Smooth muscle cell (in vitro differentiated cells): ENCODE data around the gene NAV2. TPM values are rescaled to one million over a fixed set of nuclear protein-coding genes. Genes with fewer than 3 reads are reported as not detected.

ENCODE experiments used
- DNase-seq: peaks from one replicate; lab custom pipeline; 2025; ENCODE audit not compliant: unreplicated experiment; lab: John Stamatoyannopoulos, UW
- H2AFZ ChIP-seq: fragments of 200-600 bp; sonication (generic); 2 replicates; pipeline ENCODE4 v1.6.0; 2016; ENCODE audit warnings: antibody characterized with exemption, low read depth, mild to moderate bottlenecking
- H3F3A ChIP-seq: fragments of 200-600 bp; sonication (generic); 2 replicates; pipeline ENCODE4 v1.6.0; 2017; ENCODE audit warnings: antibody characterized with exemption, low read depth
- H3K27ac ChIP-seq: fragments of 200-600 bp; sonication (generic); 2 replicates; pipeline ENCODE4 v1.5.1; 2016; ENCODE audit warnings: low read depth, mild to moderate bottlenecking
- H3K27me3 ChIP-seq: fragments of 200-600 bp; sonication (generic); 2 replicates; pipeline ENCODE4 v1.6.1; 2016; ENCODE audit warnings: low read depth, mild to moderate bottlenecking
- H3K36me3 ChIP-seq: fragments of 200-600 bp; sonication (generic); 2 replicates; pipeline ENCODE4 v1.5.1; 2016; ENCODE audit warnings: low read depth
- H3K4me1 ChIP-seq: fragments of 200-600 bp; sonication (generic); 2 replicates; pipeline ENCODE4 v1.5.1; 2016; ENCODE audit warnings: low read depth
- H3K4me2 ChIP-seq: fragments of 200-600 bp; sonication (generic); 2 replicates; pipeline ENCODE4 v1.6.0; 2016; ENCODE audit warnings: mild to moderate bottlenecking
- H3K4me3 ChIP-seq: fragments of 200-600 bp; sonication (generic); 2 replicates; pipeline ENCODE4 v1.5.1; 2016; ENCODE audit warnings: mild to moderate bottlenecking
- H3K79me2 ChIP-seq: fragments of 200-600 bp; sonication (generic); 2 replicates; pipeline ENCODE4 v1.6.0; 2016; ENCODE audit warnings: low read depth, mild to moderate bottlenecking
- H3K9ac ChIP-seq: fragments of 200-600 bp; sonication (generic); 2 replicates; pipeline ENCODE4 v1.6.0; 2016; ENCODE audit warnings: low read depth
- H3K9me3 ChIP-seq: fragments of 200-600 bp; sonication (generic); replicated peaks from 2 replicates; pipeline ENCODE4 v1.5.1; 2016; ENCODE audit warnings: low read depth
- H4K20me1 ChIP-seq: fragments of 200-600 bp; sonication (generic); 2 replicates; pipeline ENCODE4 v1.6.0; 2016; ENCODE audit warnings: low read depth
- CTCF ChIP-seq: fragments of 200-600 bp; sonication (generic); IDR thresholded peaks from 2 replicates; pipeline ENCODE4 v1.5.1; 2017; ENCODE audit warnings: borderline replicate concordance, mild to moderate bottlenecking, antibody characterized with exemption; ENCODE audit not compliant: insufficient read depth, poor library complexity, severe bottlenecking
- WGBS: methylation state at CpG from one replicate; pipeline ENCODE4 v1.1.7; 2016; ENCODE audit warnings: low lambda C conversion rate; 5-methylcytosine and 5-hydroxymethylcytosine counted together
- polyA plus RNA-seq: library from polyadenylated mRNA; unstranded; fragments of >200 nt; fragmentation: Nextera tagmentation; extraction: Ambion mirVana; gene quantifications from 2 replicates; pipeline ENCODE4 v1.2.1, GENCODE V29; 2016
- total RNA-seq: library from RNA; depleted of rRNA; stranded (reverse); fragments of >200 nt; gene quantifications from 2 replicates; pipeline ENCODE4 v1.2.3, GENCODE V29; 2014

Gene NAV2
- total and polyA plus RNA-seq, 2 experiments from 2014 or later, result 14.1 to 67.5 TPM

- H3K4me3 ChIP-seq, result no peak overlapping the region
- H3F3A ChIP-seq, result peaks cover 6% of the 10 kb centered on the region
- no peaks in the 10 kb centered on the region for H3K27me3 ChIP-seq
- peaks cover 17% of the 10 kb centered on the region for H3K36me3 ChIP-seq
- peaks cover 26% of the 10 kb centered on the region for H3K79me2 ChIP-seq
- H2AFZ ChIP-seq, result no peak overlapping the region
- H3K4me1 ChIP-seq, result no peaks in the 10 kb centered on the region
- no peak overlapping the region for H3K4me2 ChIP-seq
- TF ChIP-seq CTCF, result no peak
- DNase-seq, result no peak
- H3K9me3 ChIP-seq, result no peaks in the 10 kb centered on the region
- H3K9ac ChIP-seq, result no peak overlapping the region
- WGBS, result 90% methylated on average over 2 of the region's 2 CpGs
- H4K20me1 ChIP-seq, result peaks cover 8% of the 10 kb centered on the region
- no peak overlapping the region for H3K27ac ChIP-seq
These were observed 356.1 kb downstream of the NAV2 start for GRCh38 chr11:20068691-20069090.

- 77% methylated on average over 3 of the region's 3 CpGs for WGBS
- H3K9ac ChIP-seq, result no peak overlapping the region
- no peaks in the 10 kb centered on the region for H3K27me3 ChIP-seq
- no peak for TF ChIP-seq CTCF
- H3K4me2 ChIP-seq, result no peak overlapping the region
- no peak overlapping the region for H3K4me3 ChIP-seq
- H2AFZ ChIP-seq, result no peak overlapping the region
- H3K27ac ChIP-seq, result no peak overlapping the region
- H3K36me3 ChIP-seq, result peaks cover 17% of the 10 kb centered on the region
- H3K9me3 ChIP-seq, result no peaks in the 10 kb centered on the region
- H3K79me2 ChIP-seq, result peaks cover 38% of the 10 kb centered on the region
- H3F3A ChIP-seq, result peaks cover 6% of the 10 kb centered on the region
- peaks cover 8% of the 10 kb centered on the region for H4K20me1 ChIP-seq
- H3K4me1 ChIP-seq, result no peaks in the 10 kb centered on the region
- DNase-seq, result no peak
These were observed 357.8 kb downstream of the NAV2 start for GRCh38 chr11:20070459-20070858.

GRCh38 chr11:20075627-20076026, 363.0 kb downstream of the NAV2 start:
- Histone ChIP-seq H4K20me1 (peaks cover 8% of the 10 kb centered on the region), H3K36me3 (peaks cover 23% of the 10 kb centered on the region), H3K27ac (no peak overlapping the region), H3K9me3 (no peaks in the 10 kb centered on the region), H3K4me1 (no peaks in the 10 kb centered on the region), H3K79me2 (peaks cover 33% of the 10 kb centered on the region), H2AFZ (no peak overlapping the region), H3K9ac (no peak overlapping the region), H3F3A (no peaks in the 10 kb centered on the region), H3K27me3 (no peaks in the 10 kb centered on the region), H3K4me3 (no peak overlapping the region), H3K4me2 (no peak overlapping the region)
- TF ChIP-seq CTCF, result no peak
- DNase-seq, result no peak
- WGBS, result 73% methylated on average over 4 of the region's 4 CpGs

- no peak for DNase-seq
- peaks cover 8% of the 10 kb centered on the region for H3F3A ChIP-seq
- H3K4me3 ChIP-seq, result no peak overlapping the region
- H3K4me2 ChIP-seq, result no peak overlapping the region
- 97% methylated on average over 7 of the region's 7 CpGs for WGBS
- no peaks in the 10 kb centered on the region for H3K27me3 ChIP-seq
- H3K79me2 ChIP-seq, result peaks cover 10% of the 10 kb centered on the region
- no peak overlapping the region for H3K9ac ChIP-seq
- H3K4me1 ChIP-seq, result no peaks in the 10 kb centered on the region
- no peak overlapping the region for H2AFZ ChIP-seq
- no peaks in the 10 kb centered on the region for H3K9me3 ChIP-seq
- H3K36me3 ChIP-seq, result peaks cover 26% of the 10 kb centered on the region
- TF ChIP-seq CTCF, result no peak
- no peak overlapping the region for H3K27ac ChIP-seq
- H4K20me1 ChIP-seq, result no peaks in the 10 kb centered on the region
These were observed 366.2 kb downstream of the NAV2 start for GRCh38 chr11:20078846-20079245.
